ENCODE results near the gene MRPL24.

Gene MRPL24

DNA sequence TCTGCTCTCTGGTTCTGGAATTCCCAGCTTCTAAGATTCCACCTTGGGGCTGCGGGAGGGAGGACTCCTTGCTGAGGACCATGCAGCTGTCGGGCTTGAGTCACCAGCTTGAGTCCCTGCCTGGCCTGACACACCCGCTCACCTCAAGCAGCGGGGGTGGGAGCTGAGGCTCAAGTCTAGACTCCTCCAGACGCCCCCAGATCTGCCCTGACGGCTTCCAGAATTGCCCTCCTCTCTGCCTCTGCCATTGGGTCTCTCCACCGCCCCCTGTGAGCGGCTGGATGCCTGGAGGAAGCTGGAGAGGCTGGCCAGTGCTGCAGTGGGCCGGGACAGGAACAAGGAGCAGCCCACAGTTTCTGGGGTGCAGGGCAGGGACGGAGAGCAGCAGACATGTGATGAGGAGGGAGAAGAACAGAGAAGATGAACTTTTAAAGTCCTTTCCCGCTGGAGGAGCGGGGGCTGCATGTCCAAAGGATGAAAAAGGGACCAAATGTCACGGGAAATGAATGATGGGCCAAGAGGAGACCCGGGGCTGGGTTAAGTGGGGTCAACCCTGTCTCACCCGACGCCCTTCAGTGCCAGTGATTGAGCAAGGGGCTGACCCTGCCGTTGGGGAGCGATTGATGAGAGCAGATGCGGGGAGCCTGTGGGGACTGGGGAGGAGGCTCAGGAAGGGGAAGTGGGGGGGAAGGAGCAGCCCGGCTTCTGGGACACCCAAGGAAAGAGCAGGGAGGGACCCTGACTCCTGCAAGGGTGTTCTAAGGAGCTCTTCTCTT is 49.0 kb downstream of the MRPL24 start:
- DNase-seq (ENCODE audit: low read depth) = no peak

DNA sequence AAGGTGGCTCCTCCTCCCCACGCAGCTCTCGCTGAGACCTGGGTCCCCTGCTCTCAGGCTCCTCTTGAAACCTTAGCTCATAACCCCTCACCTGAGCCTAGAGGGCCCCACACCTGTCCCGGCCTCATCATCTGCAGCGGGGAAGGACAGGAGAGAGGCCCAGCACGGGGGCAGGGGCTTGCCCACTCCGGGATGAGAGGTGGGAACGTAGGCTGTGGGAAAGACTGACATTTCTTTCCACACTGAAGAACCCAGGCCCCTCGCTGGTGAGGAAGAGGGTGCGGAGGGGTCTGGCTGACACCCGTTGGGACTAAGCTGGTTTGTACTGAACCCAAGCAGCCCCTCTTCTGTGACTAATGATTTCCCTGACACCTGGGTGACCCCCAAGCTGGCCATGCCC is 49.7 kb downstream of the MRPL24 start:
- no peak for DNase-seq (ENCODE audit: low read depth)

DNA sequence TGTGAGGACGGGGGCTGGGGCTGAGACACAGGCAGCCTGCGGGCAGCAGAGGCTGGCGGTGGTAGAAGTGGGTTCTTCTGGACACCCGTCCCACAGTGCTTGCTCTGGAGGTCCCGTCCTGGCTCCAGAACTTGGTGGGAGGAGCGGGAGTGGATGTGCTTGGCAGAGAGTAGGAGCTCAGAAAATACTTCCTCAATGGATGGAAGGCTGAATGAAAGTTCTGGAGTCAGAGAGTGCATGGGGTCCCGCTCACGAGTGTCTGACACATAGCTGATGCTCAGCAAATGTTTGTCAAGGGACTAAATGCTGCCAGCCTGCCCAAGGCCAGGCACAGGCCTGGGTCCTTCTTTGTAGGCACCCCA is 50.2 kb downstream of the MRPL24 start:
- DNase-seq (ENCODE audit: low read depth) = no peak

DNA sequence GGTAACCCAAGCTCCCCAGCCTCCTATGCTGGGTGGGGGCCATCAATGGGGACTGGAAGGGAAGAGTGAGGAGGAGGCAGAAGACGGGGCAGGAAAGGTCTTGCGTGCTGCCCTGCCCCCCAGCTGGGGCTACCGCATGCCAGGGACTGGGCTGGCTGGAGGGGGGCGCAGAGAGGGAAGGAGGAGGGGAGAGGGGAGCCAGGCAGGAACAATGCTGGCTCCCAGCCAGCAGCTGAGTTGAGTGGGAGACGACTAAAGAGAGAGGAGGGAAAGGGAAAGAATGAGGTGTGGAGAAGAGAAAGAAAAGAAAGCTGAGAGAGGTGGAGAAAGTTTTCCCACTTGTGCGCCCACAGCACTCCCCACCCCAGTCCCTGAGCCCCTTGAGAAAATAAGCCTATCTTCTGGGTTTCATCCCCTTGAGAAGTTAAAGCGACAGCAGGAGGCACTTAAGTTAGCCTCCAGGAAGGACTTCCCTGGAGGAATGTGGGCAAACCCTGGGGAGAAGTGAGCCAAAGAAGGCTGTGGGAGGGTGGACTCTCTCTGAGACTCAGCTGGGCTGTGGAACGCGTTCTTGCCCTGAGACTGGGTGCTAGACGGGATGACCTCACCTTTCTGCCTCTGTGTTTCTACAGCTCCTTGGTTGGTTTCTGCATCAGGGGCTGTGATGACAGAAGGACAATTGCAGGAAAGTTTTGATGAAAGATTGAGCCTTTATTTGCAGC is 50.8 kb downstream of the MRPL24 start:
- no peak for DNase-seq (ENCODE audit: low read depth)

DNA sequence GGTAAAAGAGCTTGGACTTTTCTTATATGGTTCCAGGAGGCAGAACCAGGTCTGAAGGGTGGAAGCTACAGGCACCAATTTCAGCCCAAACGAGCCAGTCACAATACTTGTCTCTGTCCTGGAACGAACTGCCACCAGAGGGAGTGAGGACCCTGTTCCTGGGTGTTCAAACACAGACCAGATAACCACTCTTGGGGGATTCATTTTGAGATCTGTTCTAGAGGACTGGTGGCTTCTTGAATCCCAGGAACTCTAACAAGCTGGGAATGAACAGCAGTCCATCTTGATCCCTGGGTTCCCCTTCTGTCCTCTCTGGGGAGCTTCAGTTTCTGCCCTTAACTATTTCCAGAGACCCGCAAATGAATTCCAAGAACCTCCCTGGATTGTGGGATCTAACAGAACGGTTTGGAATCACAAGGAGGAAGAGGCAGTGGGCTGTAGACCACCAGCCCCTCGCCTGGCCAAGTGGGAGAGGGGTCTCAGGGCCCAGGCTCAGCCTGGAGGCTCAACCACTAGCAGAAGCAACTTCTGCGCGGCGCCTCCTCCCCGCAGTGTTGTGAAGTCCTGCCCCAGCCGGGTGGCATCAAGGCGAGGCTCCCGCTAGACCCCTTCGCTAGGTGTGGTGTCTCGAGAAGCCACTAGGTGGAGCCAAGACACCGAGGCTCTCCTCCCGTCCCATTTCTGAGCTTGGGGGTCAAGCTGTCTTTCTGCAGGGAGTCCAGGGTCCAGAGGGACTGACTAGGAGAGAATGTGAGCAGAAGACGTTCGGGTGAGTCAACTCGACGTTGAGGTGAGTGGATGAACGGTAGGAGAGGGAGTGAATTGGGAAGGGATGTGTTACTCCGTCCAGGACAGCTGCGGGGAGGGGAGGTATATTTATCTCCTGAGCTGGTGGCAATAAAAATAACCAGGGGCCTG is 51.6 kb downstream of the MRPL24 start:
- peak; percentile 68 for DNase-seq (ENCODE audit: low read depth)

Measured in HS-5 (cell line).